Muscle of arm (tissue), 12 donors: ENCODE results near the gene DBNDD1. TPM values are rescaled to one million over a fixed set of nuclear protein-coding genes. Genes with fewer than 3 reads are reported as not detected.
"Not testable (repeated sequence)": the region's sequence is repeated elsewhere in the genome, so short reads cannot be mapped to it uniquely, and the experiment has no call there.

ENCODE experiments used
- DNase-seq: peaks from one replicate; pipeline ENCODE4 v3.0.0-alpha.2; 2013
- polyA plus RNA-seq, 12 donors: library from polyadenylated mRNA; unstranded; fragments of 120-200 nt; gene quantifications; one replicate each; pipeline ENCODE4 v1.2.1, GENCODE V29; 2013; ENCODE audit not compliant: insufficient read length in 12 of 12

Gene DBNDD1
- polyA plus RNA-seq, 12 donors, result 5.1 to 13.4 (median 8.9) TPM; not detected in 1

DNA sequence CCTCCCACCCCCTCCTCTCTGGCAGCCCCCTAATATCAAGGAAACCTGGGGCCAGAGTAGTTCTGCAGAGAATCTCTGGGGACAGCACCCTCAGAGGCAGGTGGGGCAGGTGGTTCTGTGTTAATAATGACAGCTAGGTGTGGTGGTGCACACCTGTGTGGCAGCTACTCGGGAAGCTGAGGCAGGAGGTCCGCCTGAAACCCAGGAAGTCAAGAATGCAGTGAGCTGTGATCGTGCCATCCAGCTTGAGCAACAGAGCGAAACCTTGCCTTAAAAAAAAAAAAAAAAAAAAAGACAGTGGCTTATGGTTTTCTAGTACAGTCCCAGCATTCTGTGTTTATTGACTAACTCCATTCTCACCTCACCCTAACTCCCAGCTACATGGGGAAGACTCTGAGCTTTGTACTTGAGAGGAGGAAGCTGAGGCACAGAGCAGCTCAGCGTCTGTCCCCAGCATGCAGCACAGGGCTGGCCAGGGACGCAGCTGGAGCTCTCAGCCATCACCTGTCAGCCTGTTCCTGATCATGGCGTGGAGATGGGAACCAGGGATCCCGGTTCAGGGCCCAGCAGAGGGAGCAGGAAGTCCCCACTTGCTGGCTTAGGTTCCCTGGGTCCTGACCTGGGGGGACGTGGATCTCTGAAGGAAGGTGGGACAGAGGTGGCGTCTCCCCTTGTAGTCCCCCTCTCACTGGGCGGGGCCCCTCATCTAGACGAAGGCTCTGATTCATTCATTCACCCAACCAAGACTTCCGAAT lies 6.1 kb downstream of the DBNDD1 start:
- DNase-seq, result no peak

DNA sequence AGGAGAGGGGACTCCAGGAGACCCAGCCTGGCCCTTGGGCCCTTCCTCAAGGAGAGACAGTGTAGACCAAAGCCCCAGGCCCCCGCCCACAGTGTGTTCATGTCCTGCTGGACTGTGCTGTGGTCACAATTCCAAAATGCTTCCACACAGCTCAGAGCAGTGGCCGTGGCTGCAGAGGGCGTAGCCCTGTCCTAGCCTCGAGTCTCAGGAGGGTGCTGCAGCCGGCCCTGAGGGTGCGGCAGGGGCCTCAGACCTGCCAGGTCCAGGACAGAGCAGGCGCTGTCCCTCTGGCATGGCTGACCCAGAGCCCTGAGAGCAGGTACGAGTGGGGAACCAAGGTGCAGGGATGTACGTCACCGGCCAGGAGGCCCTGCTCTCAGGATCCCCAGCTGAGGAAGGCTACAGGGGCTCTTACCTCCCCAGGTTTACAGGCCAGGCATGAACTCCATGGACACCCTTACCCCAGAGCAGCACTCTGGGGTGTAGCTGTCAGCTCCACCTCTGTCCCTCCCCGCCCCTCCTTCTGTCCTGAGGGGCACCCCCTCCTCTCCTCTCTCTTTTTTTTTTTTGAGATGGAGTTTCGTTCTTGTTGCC lies 7.3 kb downstream of the DBNDD1 start:
- no peak for DNase-seq

DNA sequence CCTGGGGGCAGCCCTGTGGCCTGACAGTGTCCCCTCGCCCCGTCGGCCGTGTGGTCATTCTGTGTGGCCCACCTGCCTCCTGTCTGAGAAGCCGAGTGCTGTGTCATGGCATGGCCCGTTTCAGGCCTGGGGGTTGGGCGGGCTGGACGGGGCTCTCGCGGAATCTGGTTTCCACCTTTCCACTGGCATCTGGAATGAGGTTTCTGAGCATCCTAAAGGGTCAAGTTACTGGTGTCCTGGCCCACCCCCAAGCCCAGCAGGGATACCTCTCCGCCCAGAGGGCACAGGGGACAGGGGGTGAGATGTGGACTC lies 7.8 kb downstream of the DBNDD1 start:
- no peak for DNase-seq

DNA sequence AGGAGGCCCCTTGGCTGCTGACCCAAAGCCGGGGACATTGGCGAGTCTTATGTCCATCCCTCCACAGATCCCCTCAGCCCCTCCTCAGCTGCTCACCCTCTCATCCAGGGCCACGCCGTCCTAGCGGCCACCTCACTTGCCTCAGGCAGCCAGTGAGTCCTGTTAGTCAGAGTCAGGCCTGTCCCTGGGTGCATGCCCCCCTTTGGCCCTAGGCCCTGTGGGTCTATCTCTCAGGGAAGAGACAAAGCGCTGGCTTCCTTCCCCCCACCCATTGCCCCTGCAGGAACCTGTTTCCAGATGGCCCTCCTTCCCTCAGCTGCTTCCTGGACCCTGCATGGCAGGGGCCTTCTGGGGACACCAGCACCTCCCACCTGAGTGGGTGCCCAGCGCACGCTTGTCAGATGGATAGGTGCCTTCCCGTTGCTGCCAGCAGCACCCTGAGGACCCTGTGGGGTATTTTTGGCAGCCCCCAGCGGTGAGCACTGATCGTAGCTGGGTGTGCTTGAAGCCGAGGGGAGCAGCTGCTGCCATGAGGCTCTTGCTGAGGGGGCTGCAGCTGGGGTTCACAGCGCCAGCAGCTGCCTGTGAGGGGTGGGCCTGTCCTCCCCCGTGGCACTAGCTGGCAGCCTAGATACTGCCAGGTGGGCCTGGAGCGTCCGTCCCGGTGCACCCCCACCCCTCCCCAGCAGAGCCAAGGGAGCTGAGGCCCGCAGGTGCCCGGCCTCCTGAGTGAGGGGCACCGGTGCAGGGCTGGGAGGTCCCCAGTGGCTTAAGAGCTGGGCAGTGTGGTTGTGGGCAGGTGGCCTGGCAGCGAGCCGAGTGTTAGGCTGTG lies 8.4 kb downstream of the DBNDD1 start:
- DNase-seq, result no peak

DNA sequence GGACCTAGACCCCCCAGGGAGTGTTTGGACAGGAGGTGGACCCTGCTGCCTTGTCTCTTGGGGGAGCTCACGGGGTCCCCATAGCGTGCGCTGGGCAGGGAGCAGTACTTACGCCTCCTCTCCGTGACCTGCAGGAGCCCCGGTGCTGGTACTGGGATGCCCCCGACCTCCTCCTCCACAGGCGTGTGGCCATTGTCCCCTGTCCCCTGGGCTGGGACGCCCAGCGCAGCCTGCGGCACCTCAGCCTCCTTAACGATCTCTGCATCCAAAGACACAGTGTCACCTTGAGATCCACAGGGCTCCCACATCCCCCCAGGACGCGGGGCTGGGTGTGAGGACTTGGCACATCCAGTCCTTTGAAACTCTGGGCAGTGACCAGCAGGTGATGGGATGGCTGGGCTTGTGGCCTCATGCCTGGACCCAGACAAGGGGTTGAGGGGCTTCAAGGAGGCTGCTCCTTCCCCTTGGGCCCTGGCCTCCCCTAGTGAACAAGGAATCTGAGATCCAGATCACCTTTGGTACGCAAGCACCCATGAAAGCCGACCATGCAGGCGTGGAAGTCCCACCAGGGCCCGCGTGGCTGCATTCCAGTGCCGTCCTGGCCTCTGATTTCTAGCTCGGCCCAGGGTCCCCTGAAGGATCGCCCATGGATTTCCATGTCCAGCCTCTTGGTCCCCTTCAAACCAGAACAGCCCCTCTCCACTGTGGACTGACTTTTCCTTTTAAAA lies 9.9 kb downstream of the DBNDD1 start:
- no peak for DNase-seq

DNA sequence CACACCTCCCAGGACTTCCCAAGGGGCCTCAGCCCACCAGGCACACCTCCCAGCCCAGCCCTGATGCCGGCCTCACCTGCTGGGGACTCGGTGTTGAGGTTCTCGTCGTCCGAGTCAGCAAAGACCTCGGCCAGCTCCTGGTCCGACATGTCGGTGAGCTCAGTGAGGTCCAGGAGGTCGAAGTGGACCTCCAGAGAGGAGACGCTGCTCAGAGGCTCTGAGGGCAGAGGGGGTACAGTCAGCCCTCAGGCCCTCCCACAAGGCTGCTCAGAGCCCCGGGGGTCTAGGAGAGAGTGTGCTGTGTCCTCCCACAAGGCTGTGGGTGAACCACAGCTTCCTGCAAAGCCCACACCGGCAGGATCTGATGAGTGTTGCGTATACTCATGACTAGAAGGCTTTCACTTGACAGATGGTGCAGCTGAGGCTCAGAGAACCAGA lies 10.5 kb downstream of the DBNDD1 start:
- DNase-seq, result no peak

DNA sequence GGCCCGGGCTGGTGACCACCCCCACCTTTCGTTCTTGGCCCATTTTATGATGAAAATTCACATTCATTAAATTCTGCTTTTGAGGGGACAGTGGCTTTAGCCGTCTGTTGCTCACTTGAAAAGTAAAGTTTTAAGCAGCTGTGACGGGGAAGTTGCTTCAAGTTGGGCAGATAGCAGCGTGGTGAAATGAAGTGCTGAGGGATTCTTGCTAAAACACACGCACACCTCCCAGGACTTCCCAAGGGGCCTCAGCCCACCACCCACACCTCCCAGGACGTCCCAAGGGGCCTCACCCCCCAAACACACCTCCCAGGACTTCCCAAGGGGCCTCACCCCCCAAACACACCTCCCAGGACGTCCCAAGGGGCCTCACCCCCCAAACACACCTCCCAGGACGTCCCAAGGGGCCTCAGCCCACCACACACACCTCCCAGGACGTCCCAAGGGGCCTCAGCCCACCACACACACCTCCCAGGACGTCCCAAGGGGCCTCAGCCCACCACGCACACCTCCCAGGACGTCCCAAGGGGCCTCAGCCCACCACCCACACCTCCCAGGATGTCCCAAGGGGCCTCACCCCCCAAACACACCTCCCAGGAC lies 11.5 kb downstream of the DBNDD1 start:
- not testable (repeated sequence) for DNase-seq

DNA sequence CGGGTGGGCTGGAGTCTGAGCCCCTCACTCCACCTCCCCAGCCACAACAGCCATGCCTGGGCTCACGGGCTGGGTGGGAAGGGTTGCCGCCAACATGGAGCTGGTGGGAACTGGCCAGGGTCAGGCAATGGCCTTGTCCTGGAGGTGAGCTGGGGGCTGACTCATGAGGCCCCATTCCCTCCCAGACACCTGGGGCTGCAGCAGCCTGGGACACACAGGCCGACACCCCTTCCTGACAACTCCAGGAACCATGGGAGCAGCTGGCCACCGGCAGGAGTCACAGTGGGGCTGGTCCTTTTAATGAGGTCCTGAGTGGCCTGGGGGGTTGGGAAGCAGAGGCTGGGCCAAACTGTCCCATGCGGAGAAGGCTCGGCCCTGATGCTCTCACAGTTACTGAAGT lies 12.2 kb downstream of the DBNDD1 start:
- no peak for DNase-seq

DNA sequence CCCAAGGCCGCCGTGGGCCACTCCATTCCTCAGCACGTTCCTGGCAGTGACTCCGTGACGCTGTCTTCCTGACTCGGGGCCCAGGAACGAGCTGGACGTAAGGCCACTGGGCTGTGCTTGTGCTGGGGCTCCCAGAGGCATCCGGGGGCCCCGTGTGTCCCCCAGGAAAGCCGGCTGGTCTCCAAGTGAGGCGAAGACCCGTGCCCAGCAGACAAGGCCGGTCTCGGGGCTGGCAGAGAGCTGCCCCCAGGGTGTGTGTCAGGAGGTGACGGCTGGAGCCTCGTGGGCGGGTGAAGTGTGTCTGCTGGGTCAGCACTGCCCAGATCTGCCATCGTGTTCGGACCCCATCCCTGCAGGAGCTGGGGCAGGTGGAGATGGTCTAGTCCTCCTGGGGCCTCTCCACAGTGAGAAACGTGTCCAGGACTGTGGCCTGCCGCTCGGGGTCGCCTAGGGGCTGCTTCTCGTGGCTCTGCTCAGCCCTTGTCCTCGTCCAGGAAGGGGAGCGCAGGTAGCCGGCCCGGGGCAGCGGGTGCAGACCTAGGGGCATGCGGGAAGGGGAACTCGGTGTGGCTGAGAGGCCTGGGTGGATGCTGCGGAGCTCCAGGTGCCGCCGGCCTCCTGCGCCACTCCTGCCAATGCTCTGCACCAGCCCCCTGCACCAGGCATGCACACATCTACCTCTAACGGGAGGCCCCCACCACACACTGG lies 13.1 kb downstream of the DBNDD1 start:
- no peak for DNase-seq

DNA sequence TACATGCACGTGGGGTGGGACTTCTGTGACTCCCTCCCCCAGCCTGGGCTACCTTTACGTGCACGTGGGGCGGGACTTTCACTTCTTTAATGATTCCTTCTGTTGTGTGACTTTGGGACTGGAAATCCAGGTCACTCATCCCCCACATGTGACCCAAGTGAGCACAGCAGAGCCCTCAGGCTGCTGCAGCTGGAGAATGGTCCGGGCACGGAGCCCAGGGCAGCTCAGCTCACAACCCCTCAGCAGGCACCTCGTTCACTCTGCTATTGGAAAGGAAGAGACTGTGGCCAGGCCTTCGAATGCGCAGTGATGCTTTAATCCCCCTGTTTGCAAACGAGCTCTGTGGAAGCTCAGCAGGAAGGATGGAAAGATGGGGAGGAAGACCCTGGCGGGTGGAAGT lies 14.7 kb downstream of the DBNDD1 start:
- DNase-seq, result no peak

DNA sequence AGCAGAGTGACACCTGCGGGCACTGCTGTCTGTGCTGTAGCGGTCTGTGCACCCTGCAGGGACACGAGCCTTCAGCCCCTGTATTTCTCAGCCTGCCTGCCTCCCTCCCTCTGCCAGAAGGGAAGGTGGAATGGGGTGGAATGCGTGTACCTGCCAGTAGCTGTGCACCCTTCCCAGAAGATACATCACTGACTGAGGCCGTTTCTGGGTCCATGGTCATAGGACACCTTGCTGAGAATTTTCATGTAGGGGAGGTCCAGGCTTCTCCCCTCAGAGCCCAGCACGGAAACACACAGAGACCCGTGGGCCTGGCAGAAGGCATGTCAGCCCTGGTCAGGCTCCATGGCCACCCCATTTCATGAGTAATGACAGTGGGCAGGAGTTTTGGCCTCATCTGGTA lies 16.5 kb downstream of the DBNDD1 start:
- DNase-seq, result no peak

DNA sequence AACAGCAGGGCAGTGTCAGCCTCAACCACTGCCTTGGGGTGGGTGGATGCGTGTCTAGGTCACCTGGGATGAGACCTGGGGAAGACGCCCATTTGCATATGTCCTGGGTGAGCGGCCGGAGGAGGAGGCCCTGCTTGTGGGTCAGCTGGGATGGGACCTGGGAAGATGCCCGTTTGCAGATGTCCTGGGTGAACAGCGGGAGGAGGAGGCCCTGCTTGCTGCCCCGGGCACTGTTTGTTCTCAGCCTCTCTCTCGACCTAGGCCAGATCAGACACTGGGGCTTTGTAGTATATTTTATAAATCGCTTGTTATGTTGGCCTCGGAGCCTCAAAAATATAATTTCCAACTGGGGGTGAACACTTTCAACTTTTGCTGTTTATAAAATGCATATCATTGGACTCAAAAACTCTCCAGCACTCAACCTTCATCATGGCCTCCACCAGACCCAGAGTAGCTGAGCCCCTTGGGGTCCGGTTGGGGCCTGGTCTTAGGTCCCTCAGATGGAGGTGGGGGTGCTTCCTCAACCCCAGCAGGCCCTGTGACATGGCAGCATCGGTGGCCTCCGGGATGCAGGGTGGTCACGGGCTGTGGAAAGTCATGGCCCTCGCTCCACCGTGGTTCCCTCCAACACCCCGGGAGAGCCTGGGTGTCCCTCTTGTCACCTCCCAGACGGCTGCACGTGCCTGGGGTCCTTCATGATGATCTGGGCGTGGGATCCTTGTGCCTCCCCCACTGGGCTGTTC lies 17.3 kb downstream of the DBNDD1 start:
- no peak for DNase-seq

DNA sequence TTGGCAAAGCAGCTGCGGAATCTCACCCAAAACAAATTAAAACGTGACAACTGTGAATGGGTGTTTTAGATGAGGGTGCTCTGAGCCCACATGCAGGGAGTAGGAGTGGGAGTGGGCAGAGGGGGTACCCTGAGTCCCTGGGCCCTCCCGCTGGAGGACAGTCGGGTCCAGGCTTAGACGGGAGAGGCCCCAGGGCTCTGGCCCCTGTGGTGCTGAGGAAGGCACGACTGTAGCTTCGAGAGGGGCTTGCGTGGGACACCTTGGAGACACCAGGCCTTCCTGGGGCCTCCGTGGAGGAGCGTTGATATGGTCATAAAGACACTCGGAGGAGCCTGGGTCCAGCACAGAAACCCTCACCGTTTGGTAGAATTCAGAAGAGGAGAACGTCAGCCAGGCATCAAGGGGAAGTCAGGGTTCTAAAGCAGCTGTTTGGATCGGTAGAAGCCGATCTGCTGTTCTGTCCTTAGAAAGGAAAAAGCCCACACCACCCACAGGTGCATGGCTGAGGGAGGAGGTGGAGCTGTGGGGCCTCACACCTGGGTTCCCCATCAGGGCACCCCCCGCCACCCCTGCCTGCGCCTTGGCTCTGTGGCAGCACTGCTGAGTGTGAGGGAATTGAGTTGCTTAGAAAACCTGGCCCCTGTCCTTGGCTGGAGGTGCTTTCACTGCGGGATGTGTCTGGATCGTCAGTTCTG lies 18.4 kb downstream of the DBNDD1 start:
- DNase-seq, result no peak

DNA sequence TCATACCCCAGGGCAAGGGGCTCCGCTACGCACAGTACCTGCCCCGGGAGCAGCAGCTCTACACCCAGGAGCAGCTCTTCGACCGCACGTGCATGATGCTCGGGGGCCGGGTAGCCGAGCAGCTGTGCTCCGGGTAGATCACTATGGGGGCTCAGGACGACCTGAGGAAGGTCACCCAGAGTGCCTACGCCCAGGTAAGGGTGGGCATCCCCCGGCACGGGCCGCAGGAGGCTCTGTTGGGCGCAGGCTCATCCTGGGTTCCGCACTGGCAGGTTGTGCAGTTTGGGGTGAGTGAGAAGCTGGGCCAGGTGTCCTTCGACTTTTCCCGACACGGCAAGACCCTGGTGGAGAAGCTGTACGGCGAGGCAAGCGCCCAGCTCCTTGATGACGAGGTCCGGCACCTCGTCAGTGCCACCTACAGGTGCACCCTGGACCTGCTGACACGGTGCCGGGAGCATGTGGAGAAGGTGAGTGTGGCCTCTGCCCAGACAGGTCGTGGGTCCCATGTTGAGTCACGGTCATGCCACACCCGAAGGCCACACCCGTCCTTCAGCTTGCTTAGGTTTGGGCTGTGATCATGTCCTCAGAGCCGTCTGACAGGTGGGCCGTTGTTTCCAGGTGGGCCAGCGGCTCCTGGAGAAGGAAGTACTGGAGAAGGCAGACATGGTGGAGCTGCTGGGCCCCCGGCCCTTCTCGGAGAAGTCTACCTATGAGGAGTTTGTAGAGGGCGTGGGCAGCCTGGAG lies 19.3 kb downstream of the DBNDD1 start:
- DNase-seq, result no peak

DNA sequence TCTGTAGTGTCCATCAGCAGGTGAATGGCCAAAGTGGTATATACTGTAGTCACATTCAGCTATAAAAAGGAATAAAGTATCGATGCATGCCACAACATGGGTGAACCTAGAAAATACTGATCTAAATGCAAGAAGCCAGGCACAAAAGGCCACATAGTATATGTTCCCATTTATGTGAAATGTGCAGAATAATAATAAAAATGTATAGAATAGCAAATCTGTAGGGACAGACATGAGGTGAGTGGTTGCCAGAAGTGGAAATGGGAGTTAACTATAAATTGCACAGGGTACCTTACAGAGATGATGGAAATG lies 23.1 kb downstream of the DBNDD1 start:
- no peak for DNase-seq

DNA sequence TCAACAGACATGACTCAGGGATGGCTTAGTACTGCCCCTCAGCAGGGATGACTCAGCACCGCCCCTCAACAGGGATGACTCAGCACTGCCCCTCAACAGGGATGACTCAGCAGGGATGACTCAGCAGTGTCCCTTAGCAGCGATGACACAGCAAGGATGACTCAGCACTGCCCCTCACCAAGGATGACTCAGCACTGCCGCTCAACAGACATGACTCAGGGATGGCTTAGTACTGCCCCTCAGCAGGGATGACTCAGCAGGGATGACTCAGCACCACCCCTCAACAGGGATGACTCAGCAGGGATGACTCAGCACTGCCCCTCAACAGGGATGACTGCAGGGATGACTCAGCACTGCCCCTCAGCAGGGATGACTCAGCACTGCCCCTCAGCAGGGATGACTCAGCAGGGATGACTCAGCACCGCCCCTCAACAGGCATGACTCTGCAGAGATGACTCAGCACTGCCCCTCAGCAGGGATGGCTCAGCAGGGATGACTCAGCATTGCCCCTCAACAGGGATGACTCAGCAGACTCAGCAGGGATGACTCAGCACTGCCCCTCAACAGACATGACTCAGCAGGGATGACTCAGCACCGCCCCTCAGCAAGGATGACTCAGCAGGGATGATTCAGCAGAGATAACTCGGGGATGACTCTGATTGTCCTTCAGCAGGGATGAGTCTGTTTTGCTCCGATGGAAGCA lies 23.6 kb downstream of the DBNDD1 start:
- not testable (repeated sequence) for DNase-seq

DNA sequence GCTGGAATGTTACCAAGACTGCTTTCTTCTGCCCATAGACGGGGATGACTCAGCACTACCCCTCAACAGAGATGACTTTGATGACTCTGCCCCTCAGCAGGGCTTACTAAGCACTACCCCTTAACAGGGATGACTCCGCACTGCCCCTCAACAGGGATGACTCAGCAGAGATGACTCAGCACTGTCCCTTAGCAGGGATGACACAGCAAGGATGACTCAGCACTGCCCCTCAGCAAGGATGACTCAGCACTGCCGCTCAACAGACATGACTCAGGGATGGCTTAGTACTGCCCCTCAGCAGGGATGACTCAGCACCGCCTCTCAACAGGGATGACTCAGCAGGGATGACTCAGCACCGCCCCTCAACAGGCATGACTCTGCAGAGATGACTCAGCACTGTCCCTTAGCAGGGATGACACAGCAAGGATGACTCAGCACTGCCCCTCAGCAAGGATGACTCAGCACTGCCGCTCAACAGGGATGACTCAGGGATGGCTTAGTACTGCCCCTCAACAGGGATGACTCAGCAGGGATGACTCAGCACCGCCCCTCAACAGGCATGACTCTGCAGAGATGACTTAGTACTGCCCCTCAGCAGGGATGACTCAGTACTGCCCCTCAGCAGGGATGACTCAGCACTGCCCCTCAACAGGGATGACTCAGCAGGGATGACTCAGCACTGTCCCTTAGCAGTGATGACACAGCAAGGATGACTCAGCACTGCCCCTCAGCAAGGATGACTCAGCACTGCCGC lies 24.4 kb downstream of the DBNDD1 start:
- not testable (repeated sequence) for DNase-seq

DNA sequence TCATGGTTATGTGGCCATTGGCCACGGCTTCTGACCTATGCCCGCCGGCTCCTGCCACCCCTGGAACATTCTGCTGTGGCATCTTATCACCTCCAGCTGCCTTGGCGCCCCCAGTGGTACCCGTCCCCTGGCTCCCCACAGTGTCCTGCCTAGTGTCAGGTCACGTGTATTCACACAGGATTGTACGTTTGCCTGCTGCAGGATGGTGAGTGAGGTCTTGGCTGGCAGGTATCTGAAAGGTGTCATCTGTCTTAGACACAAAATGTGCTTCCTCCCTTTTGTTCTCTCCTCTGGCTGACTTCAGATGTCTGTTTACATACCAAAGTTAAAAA lies 24.9 kb downstream of the DBNDD1 start:
- DNase-seq, result no peak
